HCT116 (cell line): ENCODE measurements around the gene ABHD12B. TPM values are rescaled to one million over a fixed set of nuclear protein-coding genes. Genes with fewer than 3 reads are reported as not detected.
A peak's percentile ranks its signal among the peaks of the same experiment; 100 is the strongest.

Source experiments
- ATAC-seq: fragments of 200-7000 bp; cut with Tn5 transposase; 2 replicates; pipeline ENCODE4 v1.9.1; 2020; ENCODE audit warnings: mild to moderate bottlenecking, moderate library complexity
- BruUV-seq: library from RNA; stranded (reverse); fragments of 400-500 nt; replicated peaks from 2 replicates; lab custom pipeline; 2021; lab: Mats Ljungman, UMichigan
- CTCF ChIA-PET: fragments of 300-600 bp; sonication (Branson Sonifier 250); formaldehyde crosslinking; loops from one replicate; lab custom pipeline; 2021; ENCODE audit warnings: antibody characterized with exemption; lab: Charles Lee
- POLR2A ChIA-PET: fragments of 300-600, 350-600 bp; sonication (Branson Sonifier 250); formaldehyde crosslinking; loops from one replicate; lab custom pipeline; 2021; ENCODE audit warnings: antibody characterized with exemption; lab: Charles Lee
- RAD21 ChIA-PET, 2 experiments: fragments of 300-600 bp; sonication (Branson Sonifier 250); formaldehyde crosslinking; loops; one replicate each; lab custom pipeline; 2023; ENCODE audit warnings: low total read pairs in 2 of 2; ENCODE audit not compliant: uncharacterized antibody in 2 of 2, unreplicated experiment in 2 of 2, low non-redundant PET in 1 of 2; lab: Charles Lee
- DNase-seq: peaks from one replicate; pipeline ENCODE4 v3.0.0-alpha.2; 2010; ENCODE audit warnings: low read depth, low spot score
- H2AFZ ChIP-seq: fragments of 200-600 bp; shearing (Covaris generic), sonication (generic); 2 replicates; pipeline ENCODE4 v1.6.1; 2017; ENCODE audit warnings: low read depth, mixed run types, mixed read lengths, antibody characterized with exemption, low read length; ENCODE audit not compliant: poor library complexity, severe bottlenecking
- H3K27ac ChIP-seq: 2 replicates; pipeline ENCODE4 v1.5.1; 2012; ENCODE audit warnings: low read depth, low read length
- H3K27me3 ChIP-seq: fragments of 200-600 bp; sonication (generic); 2 replicates; pipeline ENCODE4 v1.6.1; 2016; ENCODE audit warnings: mixed run types, low read length, mixed read lengths; ENCODE audit not compliant: insufficient read depth
- H3K36me3 ChIP-seq, 2 experiments: fragments of 200-500 bp in 1 of 2; fragments of 200-600 bp in 1 of 2; sonication (Bioruptor generic) in 1 of 2; sonication (generic) in 1 of 2; 2 replicates each; pipeline versions ENCODE4 v1.5.1 to v1.6.1; 2014 to 2016; ENCODE audit warnings: low read length in 2 of 2, inconsistent platforms in 1 of 2, mixed read lengths in 1 of 2, mixed run types in 1 of 2; ENCODE audit not compliant: insufficient read depth in 2 of 2, control insufficient read depth in 1 of 2
- H3K4me1 ChIP-seq, 2 experiments: fragments of 200-600 bp in 1 of 2; sonication (generic) in 1 of 2; 2 replicates each; pipeline versions ENCODE4 v1.5.1 to v1.6.1; 2012 to 2017; ENCODE audit warnings: low read length in 2 of 2, inconsistent platforms in 1 of 2, mild to moderate bottlenecking in 1 of 2, mixed read lengths in 1 of 2, mixed run types in 1 of 2, moderate library complexity in 1 of 2; ENCODE audit not compliant: insufficient read depth in 2 of 2, control insufficient read depth in 1 of 2
- H3K4me2 ChIP-seq: fragments of 200-600 bp; sonication (generic); 2 replicates; pipeline ENCODE4 v1.6.1; 2017; ENCODE audit warnings: mixed run types, low read length, mixed read lengths
- H3K4me3 ChIP-seq, 2 experiments: fragments of 200-600 bp in 1 of 2; sonication (generic) in 1 of 2; replicated peaks in 1 of 2; 2 replicates each; pipeline ENCODE4 v1.5.1; 2011 to 2016; ENCODE audit warnings: low read length in 2 of 2, control low read depth in 1 of 2, low read depth in 1 of 2, mild to moderate bottlenecking in 1 of 2, mixed read lengths in 1 of 2, mixed run types in 1 of 2
- H3K79me2 ChIP-seq: fragments of 200-600 bp; sonication (generic); 2 replicates; pipeline ENCODE4 v1.6.1; 2017; ENCODE audit warnings: mild to moderate bottlenecking, mixed run types, low read length, moderate library complexity, mixed read lengths; ENCODE audit not compliant: insufficient read depth
- H3K9ac ChIP-seq: fragments of 200-600 bp; sonication (generic); 2 replicates; pipeline ENCODE4 v1.6.1; 2016; ENCODE audit warnings: low read length, mixed read lengths
- H3K9me2 ChIP-seq: fragments of 200-600 bp; sonication (generic), shearing (Covaris generic); 2 replicates; pipeline ENCODE4 v1.6.1; 2017; ENCODE audit warnings: mixed run types, mild to moderate bottlenecking, moderate library complexity; ENCODE audit not compliant: insufficient read depth
- H3K9me3 ChIP-seq, 2 experiments: fragments of 200-500 bp in 1 of 2; fragments of 200-600 bp in 1 of 2; sonication (Bioruptor generic) in 1 of 2; sonication (generic) in 1 of 2; 2 replicates each; pipeline ENCODE4 v1.6.1; 2014 to 2017; ENCODE audit warnings: low read length in 2 of 2, mixed read lengths in 2 of 2, inconsistent platforms in 1 of 2, low read depth in 1 of 2, mild to moderate bottlenecking in 1 of 2, mixed run types in 1 of 2, moderate library complexity in 1 of 2; ENCODE audit not compliant: control insufficient read depth in 1 of 2, insufficient read depth in 1 of 2
- H4K20me1 ChIP-seq: fragments of 200-600 bp; sonication (generic), shearing (Covaris generic); 2 replicates; pipeline ENCODE4 v1.6.1; 2017; ENCODE audit warnings: mixed run types, mild to moderate bottlenecking, moderate library complexity; ENCODE audit not compliant: insufficient read depth
- CBX3 ChIP-seq: IDR thresholded peaks from 2 replicates; pipeline ENCODE4 v1.6.1; 2012; ENCODE audit warnings: low read depth
- EGR1 ChIP-seq: IDR thresholded peaks from 2 replicates; pipeline ENCODE4 v1.6.1; 2012; ENCODE audit warnings: low read depth
- ELF1 ChIP-seq: IDR thresholded peaks from 2 replicates; pipeline ENCODE4 v1.6.1; 2012; ENCODE audit warnings: low read depth, borderline replicate concordance
- FOSL1 ChIP-seq: IDR thresholded peaks from 2 replicates; pipeline ENCODE4 v1.6.1; 2012; ENCODE audit warnings: low read depth
- JUND ChIP-seq: IDR thresholded peaks from 2 replicates; pipeline ENCODE4 v1.6.1; 2012
- POLR2A ChIP-seq: IDR thresholded peaks from 2 replicates; pipeline ENCODE4 v1.7.0; 2011; ENCODE audit warnings: borderline replicate concordance; ENCODE audit not compliant: insufficient read depth, insufficient read length; ENCODE audit errors: extremely low read depth
- POLR2AphosphoS5 ChIP-seq: IDR thresholded peaks from 2 replicates; pipeline ENCODE4 v1.6.1; 2011; ENCODE audit warnings: mild to moderate bottlenecking, low read depth, low read length, moderate library complexity
- RAD21 ChIP-seq: IDR thresholded peaks from 2 replicates; pipeline ENCODE4 v1.6.1; 2012; ENCODE audit warnings: low read depth, mild to moderate bottlenecking
- SP1 ChIP-seq: IDR thresholded peaks from 2 replicates; pipeline ENCODE4 v1.6.1; 2012; ENCODE audit warnings: low read depth
- SRF ChIP-seq: IDR thresholded peaks from 2 replicates; pipeline ENCODE4 v1.6.1; 2012; ENCODE audit warnings: low read depth
- YY1 ChIP-seq: IDR thresholded peaks from 2 replicates; pipeline ENCODE4 v1.6.1; 2011; ENCODE audit warnings: low read length, low read depth, moderate library complexity, mild to moderate bottlenecking; ENCODE audit not compliant: insufficient replicate concordance; ENCODE audit errors: extremely low read depth
- intact Hi-C: fragments of 100-400 bp; cut with micrococcal nuclease; formaldehyde crosslinking; loops from 2 replicates; pipeline ENCODE4 v1.10.0; 2022
- total RNA-seq: library from RNA; stranded (reverse); gene quantifications from one replicate; pipeline ENCODE4 v1.2.1, GENCODE V29; 2021; ENCODE audit not compliant: unreplicated experiment

ABHD12B gene
- total RNA-seq, 1 experiment from 2014 or later = 0.74 TPM

- intact Hi-C loops = no loop called here
- CTCF ChIA-PET = no interaction called here
- Histone ChIP-seq H3K9ac (peak overlapping the region; percentile 57), H2AFZ (peak overlapping the region; percentile 62), H3K27me3 (0 out of 2 replicates have a peak, but pooled peaks cover 3% of the 10 kb centered on the region), H3K27ac (no peak overlapping the region), H4K20me1 (no peaks in the 10 kb centered on the region; the same call in 1 of the 2 replicates), H3K9me2 (no peaks in the 10 kb centered on the region), H3K9me3 (no peaks in the 10 kb centered on the region), H3K4me3 (peak overlapping the region; percentile 65 to 75), H3K4me1 (peaks cover 11 to 19% of the 10 kb centered on the region in 2 experiments), H3K79me2 (peaks cover 31% of the 10 kb centered on the region), H3K4me2 (peak overlapping the region; percentile 89), H3K36me3 (no peaks in the 10 kb centered on the region)
- POLR2A ChIA-PET = no interaction called here
- ATAC-seq = no peak; the same call in 1 of the 2 replicates
- no peak for TF ChIP-seq CBX3
- no TSS peak for BruUV-seq
- no peak for DNase-seq
- RAD21 ChIA-PET = no interaction called here
These were observed 40.1 kb upstream of the ABHD12B start for GRCh38 chr14:50831726-50832168.

DNA sequence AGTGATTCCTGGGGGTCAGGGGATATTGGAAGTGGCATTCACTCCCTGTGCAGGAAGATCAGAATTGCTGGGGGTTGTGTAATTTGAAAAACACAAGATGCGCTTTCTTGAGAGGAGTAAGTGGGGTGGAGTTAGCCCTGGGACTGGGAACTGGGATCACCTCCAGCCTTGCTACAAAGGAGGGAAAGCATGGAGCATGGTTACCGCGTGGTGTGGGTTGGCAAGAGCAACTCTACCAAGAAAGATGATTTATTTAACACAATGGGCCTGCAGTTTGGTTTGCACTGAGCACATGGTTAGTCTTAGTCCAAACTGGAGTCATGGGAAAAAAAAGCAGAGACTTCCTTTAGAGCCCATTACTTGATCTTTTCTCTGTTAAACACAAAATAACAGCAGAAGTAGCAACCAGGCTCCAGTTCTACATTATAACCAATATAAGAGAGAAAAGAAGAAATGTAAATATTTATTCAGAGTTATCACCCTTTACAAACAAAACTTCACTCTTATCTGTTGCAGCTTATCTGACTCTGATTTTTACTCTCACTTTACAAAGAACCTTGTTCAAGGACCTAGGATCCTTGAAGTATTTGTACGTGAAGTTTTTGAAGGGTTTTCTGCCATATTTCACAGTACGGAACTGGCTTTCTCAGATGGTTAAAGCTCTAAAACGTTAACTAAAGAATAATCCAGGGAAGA is 38.8 kb upstream of the ABHD12B start:
- Histone ChIP-seq H3K9me3 (no peaks in the 10 kb centered on the region), H3K4me1 (peaks cover 11 to 23% of the 10 kb centered on the region in 2 experiments), H3K27me3 (0 out of 2 replicates have a peak, but pooled peaks cover 3% of the 10 kb centered on the region), H3K36me3 (no peaks in the 10 kb centered on the region), H3K4me3 (no peak overlapping the region), H2AFZ (no peak overlapping the region), H4K20me1 (no peaks in the 10 kb centered on the region), H3K27ac (no peak overlapping the region), H3K79me2 (peaks cover 19% of the 10 kb centered on the region), H3K9ac (no peak overlapping the region), H3K9me2 (no peaks in the 10 kb centered on the region), H3K4me2 (no peak overlapping the region)
- ChIA-PET POLR2A (no interaction called here), RAD21 (no interaction called here), CTCF (interaction anchor here (1.1 kb wide), 1 partner anchor 27 kb away, joined by 3 read pairs; no protein-coding TSS in a partner anchor)
- no peak for DNase-seq
- ATAC-seq = no peak
- intact Hi-C loops = no loop called here
- TF ChIP-seq YY1 (no peak), POLR2AphosphoS5 (no peak), EGR1 (no peak), RAD21 (no peak), FOSL1 (no peak), ELF1 (no peak), SP1 (no peak), JUND (no peak), SRF (no peak), POLR2A (no peak)
- BruUV-seq = no TSS peak
